Naive thymus-derived CD4-positive, alpha-beta T cell (primary cell): ENCODE data around the gene GPR183. TPM values are rescaled to one million over a fixed set of nuclear protein-coding genes. Genes with fewer than 3 reads are reported as not detected.

Source experiments
- ATAC-seq: fragments of 150-1000 bp; cut with Tn5 transposase; 2 replicates; pipeline ENCODE4 v1.10.0; 2021; ENCODE audit warnings: mild to moderate bottlenecking, moderate library complexity
- CTCF ChIA-PET: fragments of 350-600 bp; sonication (Branson Sonifier 250); formaldehyde crosslinking; loops from one replicate; lab custom pipeline; 2021; ENCODE audit warnings: antibody characterized with exemption; lab: Charles Lee
- POLR2A ChIA-PET: fragments of 350-600 bp; sonication (Branson Sonifier 250); formaldehyde crosslinking; loops from one replicate; lab custom pipeline; 2021; ENCODE audit warnings: antibody characterized with exemption, inconsistent platforms; lab: Charles Lee
- DNase-seq, 9 donors: peaks; one replicate each; pipeline versions ENCODE4 v3.0.0 to v3.0.0-alpha.2; 2020 to 2022; ENCODE audit warnings: mixed read lengths in 1 of 9
- H3K27ac ChIP-seq: one replicate; pipeline ENCODE4 v1.7.0; 2013; ENCODE audit warnings: mild to moderate bottlenecking, low read depth, low read length, moderate library complexity
- H3K27me3 ChIP-seq, 2 donors: one replicate each; pipeline ENCODE4 v1.7.0; 2013; ENCODE audit warnings: low read length in 2 of 2, mild to moderate bottlenecking in 2 of 2, moderate library complexity in 2 of 2; ENCODE audit not compliant: control insufficient read depth in 2 of 2, insufficient read depth in 2 of 2
- H3K36me3 ChIP-seq, 3 experiments: 1 replicate in 2 of 3; 2 replicates in 1 of 3; pipeline ENCODE4 v1.7.0; 2013; ENCODE audit warnings: low read length in 3 of 3, mild to moderate bottlenecking in 3 of 3, moderate library complexity in 1 of 3; ENCODE audit not compliant: insufficient read depth in 3 of 3, control insufficient read depth in 2 of 3
- H3K4me1 ChIP-seq, 2 donors: one replicate each; pipeline ENCODE4 v1.7.0; 2013; ENCODE audit warnings: low read length in 2 of 2, mild to moderate bottlenecking in 2 of 2, moderate library complexity in 1 of 2; ENCODE audit not compliant: control insufficient read depth in 2 of 2, insufficient read depth in 2 of 2
- H3K4me3 ChIP-seq: 2 replicates; pipeline ENCODE4 v1.7.0; 2013; ENCODE audit warnings: mild to moderate bottlenecking, low read length
- H3K9me3 ChIP-seq, 3 experiments: 1 replicate in 2 of 3; 2 replicates in 1 of 3; pipeline ENCODE4 v1.7.0; 2013; ENCODE audit warnings: low read length in 3 of 3; ENCODE audit not compliant: control insufficient read depth in 2 of 3
- H3K27ac Mint-ChIP-seq, 9 donors: one replicate each; pipeline ENCODE4 v1.8.0; 2020 to 2022; ENCODE audit warnings: mixed read lengths in 9 of 9, mild to moderate bottlenecking in 8 of 9, moderate library complexity in 5 of 9, inconsistent platforms in 2 of 9
- H3K27me3 Mint-ChIP-seq, 5 donors: one replicate each; pipeline ENCODE4 v1.8.0; 2021 to 2022; ENCODE audit warnings: mixed read lengths in 5 of 5, mild to moderate bottlenecking in 1 of 5
- H3K36me3 Mint-ChIP-seq, 5 donors: one replicate each; pipeline ENCODE4 v1.8.0; 2020 to 2022; ENCODE audit warnings: mixed read lengths in 5 of 5, mild to moderate bottlenecking in 3 of 5, inconsistent platforms in 1 of 5
- H3K4me1 Mint-ChIP-seq, 7 donors: one replicate each; pipeline ENCODE4 v1.8.0; 2020 to 2022; ENCODE audit warnings: mixed read lengths in 7 of 7, mild to moderate bottlenecking in 3 of 7, inconsistent platforms in 1 of 7
- H3K4me3 Mint-ChIP-seq, 10 donors: one replicate each; pipeline ENCODE4 v1.8.0; 2020 to 2022; ENCODE audit warnings: mild to moderate bottlenecking in 10 of 10, mixed read lengths in 10 of 10, moderate library complexity in 6 of 10, inconsistent platforms in 2 of 10
- H3K9me3 Mint-ChIP-seq, 11 donors: one replicate each; pipeline ENCODE4 v1.8.0; 2020 to 2022; ENCODE audit warnings: mixed read lengths in 11 of 11, mild to moderate bottlenecking in 4 of 11, inconsistent platforms in 1 of 11, moderate library complexity in 1 of 11
- intact Hi-C, 2 donors: fragments of 100-400 bp; cut with micrococcal nuclease; formaldehyde crosslinking; loops; one replicate each; pipeline ENCODE4 v1.15.1; 2023
- polyA plus RNA-seq, 2 donors: library from polyadenylated mRNA; unstranded; fragments of 300-500 nt; fragmentation: Illumina TruSeq; gene quantifications; one replicate each; pipeline ENCODE4 v1.2.3, GENCODE V29; 2021
- total RNA-seq, 6 experiments: library from RNA in 5 of 6; stranded (reverse) in 5 of 6; gene quantifications; 1 replicate in 5 of 6; 2 replicates in 1 of 6; pipeline ENCODE4 v1.2.3 and lab custom pipeline; 2021 to 2026

Gene GPR183
- total and polyA plus RNA-seq, 7 experiments from 2014 or later: 26.8 to 241 (median 216) TPM

DNA sequence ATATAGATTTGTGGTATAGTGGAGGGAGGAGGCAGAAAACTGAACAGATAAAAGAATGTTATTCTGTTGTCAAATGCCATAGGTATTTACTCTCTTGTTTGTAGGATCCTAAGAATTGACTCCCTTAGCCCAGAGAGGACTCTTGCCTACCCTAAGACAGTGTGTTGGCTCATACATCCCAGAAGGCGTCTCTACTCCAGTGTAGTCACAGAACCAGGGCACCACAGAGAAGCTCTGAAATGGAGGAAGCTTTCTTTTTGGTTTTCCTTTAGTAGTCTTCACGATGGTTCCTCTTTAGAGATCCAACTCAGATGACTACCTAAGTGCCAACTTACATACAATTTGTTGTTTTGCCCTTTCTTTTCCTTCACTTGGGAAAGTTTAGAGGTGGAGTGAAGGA lies 14.0 kb downstream of the GPR183 start:
- Mint-ChIP-seq H3K27me3 (no peaks in the 10 kb centered on the region), H3K27ac (peak overlapping the region; percentile 38 to 96 (median 82)), H3K9me3 (no peaks in the 10 kb centered on the region), H3K4me1 (peaks cover 67 to 97% (median 91%) of the 10 kb centered on the region in 7 donors), H3K4me3 (peak overlapping the region in 7 of 10 donors; percentile 0 to 66 (median 24)), H3K36me3 (peaks cover 13 to 55% (median 50%) of the 10 kb centered on the region in 5 donors)
- Histone ChIP-seq H3K27ac (peak overlapping the region; percentile 73), H3K36me3 (peaks cover 0 to 24% (median 19%) of the 10 kb centered on the region in 3 experiments), H3K4me3 (no peak overlapping the region), H3K9me3 (no peaks in the 10 kb centered on the region), H3K4me1 (peaks cover 66 to 79% of the 10 kb centered on the region in 2 donors), H3K27me3 (no peaks in the 10 kb centered on the region)
- ChIA-PET CTCF (interaction anchor here (1.2 to 2.6 kb wide), 2 partner anchors 12 to 23 kb away, joined by 4 to 13 read pairs; no protein-coding TSS in a partner anchor), POLR2A (interaction anchor here (0.8 to 5.4 kb wide), 11 partner anchors 8 to 112 kb away, joined by 3 to 39 read pairs (median 4); partner anchors contain the start of gene GPR183)
- peak; percentile 50 for ATAC-seq
- intact Hi-C loops: loop anchor here (2.0 to 10.0 kb wide), 2 partner anchors 14 to 312 kb away; partner anchors contain the start of genes CLYBL (in 1 of the 2) and GPR183 (in 1 of the 2)
- DNase-seq: no peak

- peaks cover 67 to 79% of the 10 kb centered on the region in 2 donors for H3K4me1 ChIP-seq
- Mint-ChIP-seq H3K4me1 (peaks cover 71 to 97% (median 93%) of the 10 kb centered on the region in 7 donors), H3K27me3 (no peaks in the 10 kb centered on the region), H3K27ac (peak overlapping the region; percentile 12 to 96 (median 87)), H3K4me3 (peak overlapping the region in 5 of 10 donors; percentile 11 to 61 (median 29)), H3K9me3 (no peaks in the 10 kb centered on the region), H3K36me3 (peaks cover 13 to 60% (median 47%) of the 10 kb centered on the region in 5 donors)
- DNase-seq: peak in 1 of 9 donors; percentile 37
- H3K27ac ChIP-seq: peak overlapping the region; percentile 22
- intact Hi-C loops: loop anchor here (1.0 to 10.0 kb wide), 2 partner anchors 9 to 314 kb away; partner anchors contain the start of gene CLYBL (in 1 of the 2)
- H3K27me3 ChIP-seq: no peaks in the 10 kb centered on the region
- ATAC-seq: peak; percentile 47
- ChIA-PET POLR2A (interaction anchor here (0.8 to 5.4 kb wide), 4 partner anchors 13 to 145 kb away, joined by 3 to 39 read pairs (median 4); partner anchors contain the start of gene GPR183), CTCF (interaction anchor here (1.6 kb wide), 1 partner anchor 97 kb away, joined by 3 read pairs; no protein-coding TSS in a partner anchor)
- peaks cover 0 to 24% (median 19%) of the 10 kb centered on the region in 3 experiments for H3K36me3 ChIP-seq
- H3K4me3 ChIP-seq: no peak overlapping the region
- no peaks in the 10 kb centered on the region for H3K9me3 ChIP-seq
Measured at GRCh38 chr13:99290894-99291293, 16.3 kb downstream of the GPR183 start.

DNA sequence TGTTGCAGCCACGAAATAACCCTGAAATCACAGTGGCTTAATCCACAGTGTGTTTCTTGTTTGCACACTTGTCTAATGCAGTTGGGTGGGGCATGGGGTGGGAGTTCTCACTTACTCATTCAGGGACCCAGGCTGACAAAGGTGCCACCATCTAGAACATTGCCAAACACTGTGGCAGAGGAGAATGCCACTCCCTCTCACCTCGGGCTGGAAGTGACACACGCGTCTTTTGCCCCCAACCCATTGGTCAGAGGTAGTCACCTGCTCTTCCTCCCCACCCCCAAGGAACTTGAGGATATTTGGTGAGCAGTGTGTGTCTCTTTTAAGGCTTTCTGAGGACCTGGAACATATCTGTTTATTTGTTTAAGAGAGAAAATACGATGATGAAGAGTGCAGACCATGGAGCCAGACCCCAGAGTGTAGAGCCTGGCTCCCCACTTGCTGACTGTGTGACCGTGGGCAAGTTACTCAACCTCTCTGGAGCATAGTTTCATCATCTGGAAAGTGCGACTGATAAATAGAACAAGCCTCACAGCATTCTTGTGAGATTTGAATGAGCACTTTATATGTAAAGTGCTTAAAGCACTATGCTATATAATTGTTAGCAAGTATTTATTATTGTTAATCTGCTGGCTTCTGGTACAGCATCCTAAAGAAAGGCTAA lies 17.4 kb downstream of the GPR183 start:
- ATAC-seq (peak; percentile 56), DNase-seq (no peak)
- intact Hi-C loops: loop anchor here in 1 of 2 donors (1.0 to 10.0 kb wide), 4 partner anchors 8 to 315 kb away; partner anchors contain the start of genes CLYBL and TM9SF2
- ChIA-PET CTCF (interaction anchor here (1.3 to 1.5 kb wide), 2 partner anchors 14 to 21 kb away, joined by 3 to 5 read pairs; no protein-coding TSS in a partner anchor), POLR2A (interaction anchor here (1.2 to 12.2 kb wide), 3 partner anchors 10 to 15 kb away, joined by 3 to 208 read pairs (median 6); partner anchors contain the start of gene GPR183)
- no peaks in the 10 kb centered on the region for H3K9me3 ChIP-seq
- peak overlapping the region in 5 of 10 donors; percentile 9 to 61 (median 44) for H3K4me3 Mint-ChIP-seq
- H3K9me3 Mint-ChIP-seq: no peaks in the 10 kb centered on the region
- H3K4me1 ChIP-seq: peaks cover 66 to 76% of the 10 kb centered on the region in 2 donors
- no peak overlapping the region for H3K4me3 ChIP-seq
- H3K27me3 ChIP-seq: no peaks in the 10 kb centered on the region
- peaks cover 69 to 97% (median 93%) of the 10 kb centered on the region in 7 donors for H3K4me1 Mint-ChIP-seq
- peak overlapping the region; percentile 33 for H3K27ac ChIP-seq
- peaks cover 7 to 51% (median 37%) of the 10 kb centered on the region in 5 donors for H3K36me3 Mint-ChIP-seq
- H3K27ac Mint-ChIP-seq: peak overlapping the region; percentile 54 to 96 (median 87)
- peaks cover 0 to 14% (median 13%) of the 10 kb centered on the region in 3 experiments for H3K36me3 ChIP-seq
- no peaks in the 10 kb centered on the region for H3K27me3 Mint-ChIP-seq

- H3K4me3 Mint-ChIP-seq: peak overlapping the region in 4 of 10 donors; percentile 5 to 76 (median 38)
- H3K27me3 Mint-ChIP-seq: no peaks in the 10 kb centered on the region
- ATAC-seq (no peak), DNase-seq (no peak)
- no peaks in the 10 kb centered on the region for H3K9me3 Mint-ChIP-seq
- intact Hi-C loops: loop anchor here in 1 of 2 donors (2.0 to 10.0 kb wide), 2 partner anchors 26 to 216 kb away; partner anchors contain the start of gene TM9SF2
- H3K27ac Mint-ChIP-seq: peak overlapping the region; percentile 27 to 96 (median 87)
- Histone ChIP-seq H3K4me3 (no peak overlapping the region), H3K36me3 (peaks cover 0 to 13% (median 10%) of the 10 kb centered on the region in 3 experiments), H3K27ac (peak overlapping the region; percentile 33), H3K4me1 (peaks cover 68 to 79% of the 10 kb centered on the region in 2 donors), H3K9me3 (no peaks in the 10 kb centered on the region), H3K27me3 (no peaks in the 10 kb centered on the region)
- CTCF ChIA-PET: interaction anchor here (1.3 to 1.6 kb wide), 3 partner anchors 9 to 20 kb away, joined by 3 to 5 read pairs (median 4); no protein-coding TSS in a partner anchor
- POLR2A ChIA-PET: interaction anchor here (0.6 to 12.2 kb wide), 5 partner anchors 9 to 116 kb away, joined by 3 to 208 read pairs (median 5); partner anchors contain the start of gene GPR183
- peaks cover 6 to 50% (median 36%) of the 10 kb centered on the region in 5 donors for H3K36me3 Mint-ChIP-seq
- peaks cover 72 to 100% (median 96%) of the 10 kb centered on the region in 7 donors for H3K4me1 Mint-ChIP-seq
Measured at GRCh38 chr13:99289271-99289670, 17.9 kb downstream of the GPR183 start.

- peak overlapping the region; percentile 32 for H3K27ac ChIP-seq
- H3K36me3 ChIP-seq: peaks cover 0 to 8% (median 2%) of the 10 kb centered on the region in 3 experiments
- H3K9me3 Mint-ChIP-seq: no peaks in the 10 kb centered on the region
- H3K27me3 Mint-ChIP-seq: no peaks in the 10 kb centered on the region
- H3K9me3 ChIP-seq: no peaks in the 10 kb centered on the region
- no peaks in the 10 kb centered on the region for H3K27me3 ChIP-seq
- peak overlapping the region in 8 of 10 donors; percentile 3 to 76 (median 54) for H3K4me3 Mint-ChIP-seq
- H3K4me3 ChIP-seq: no peak overlapping the region
- POLR2A ChIA-PET: interaction anchor here (0.7 to 12.2 kb wide), 5 partner anchors 8 to 106 kb away, joined by 3 to 208 read pairs (median 5); partner anchors contain the start of gene GPR183
- H3K27ac Mint-ChIP-seq: peak overlapping the region; percentile 60 to 96 (median 89)
- DNase-seq: no peak
- ATAC-seq: no peak
- intact Hi-C loops: loop anchor here (1.0 to 10.0 kb wide), 3 partner anchors 9 to 217 kb away; partner anchors contain the start of gene TM9SF2 (in 1 of the 2)
- H3K4me1 Mint-ChIP-seq: peaks cover 64 to 97% (median 93%) of the 10 kb centered on the region in 7 donors
- peaks cover 69 to 79% of the 10 kb centered on the region in 2 donors for H3K4me1 ChIP-seq
- H3K36me3 Mint-ChIP-seq: peaks cover 3 to 38% (median 28%) of the 10 kb centered on the region in 5 donors
- CTCF ChIA-PET: interaction anchor here (1.3 to 1.6 kb wide), 2 partner anchors 10 to 19 kb away, joined by 4 to 5 read pairs; no protein-coding TSS in a partner anchor
Measured at GRCh38 chr13:99288089-99288488, 19.1 kb downstream of the GPR183 start.
